NCI-H1092 treated with DMSO at 0.1 percent for 48 hours (cell line): Measurements from ENCODE around the gene ARHGAP25.

Source experiments
- DNase-seq: peaks from one replicate; lab custom pipeline; 2025; lab: John Stamatoyannopoulos, UW

Gene ARHGAP25

GRCh38 chr2:68863996-68864395 is 129.4 kb downstream of the ARHGAP25 start:
- no peak for DNase-seq

- no peak for DNase-seq
These were observed 130.5 kb downstream of the ARHGAP25 start for GRCh38 chr2:68865108-68865507.

- no peak for DNase-seq
These were observed 135.6 kb downstream of the ARHGAP25 start for GRCh38 chr2:68870215-68870614.

GRCh38 chr2:68871159-68871764 is 136.7 kb downstream of the ARHGAP25 start, which contains the start of gene BMP10:
TSS of gene BMP10 (minus strand) at chr2:68871397. CDS start at chr2:68871358, 39 bp downstream.
- no peak for DNase-seq
